Fibroblast of skin of scalp (primary cell): ENCODE measurements around the gene SLC7A10.
A peak's percentile ranks its signal among the peaks of the same experiment; 100 is the strongest.
"Not testable (repeated sequence)": the region's sequence is repeated elsewhere in the genome, so short reads cannot be mapped to it uniquely, and the experiment has no call there.

ENCODE experiments used
- DNase-seq: peaks from one replicate; pipeline ENCODE4 v3.0.0-alpha.2; 2013

Gene SLC7A10

GRCh38 chr19:33215438-33216197, 10.0 kb downstream of the SLC7A10 start:
- no peak for DNase-seq

- peak; percentile 26 for DNase-seq
Measured at GRCh38 chr19:33214596-33214995, 11.1 kb downstream of the SLC7A10 start.

- DNase-seq, result no peak
Measured at GRCh38 chr19:33212436-33213172, 13.0 kb downstream of the SLC7A10 start.

- no peak for DNase-seq
Measured at GRCh38 chr19:33211794-33212435, 13.7 kb downstream of the SLC7A10 start.

- no peak for DNase-seq
Measured at GRCh38 chr19:33210266-33210940, 15.2 kb downstream of the SLC7A10 start.

- not testable (repeated sequence) for DNase-seq
Measured at GRCh38 chr19:33209850-33210230, 15.8 kb downstream of the SLC7A10 start.

GRCh38 chr19:33208904-33209849, 16.5 kb downstream of the SLC7A10 start:
- no peak for DNase-seq

GRCh38 chr19:33208371-33208895, 17.2 kb downstream of the SLC7A10 start:
- no peak for DNase-seq

GRCh38 chr19:33207903-33208302, 17.7 kb downstream of the SLC7A10 start:
- DNase-seq, result no peak

- DNase-seq, result no peak
Measured at GRCh38 chr19:33207040-33207620, 18.5 kb downstream of the SLC7A10 start.

GRCh38 chr19:33206261-33207039, 19.2 kb downstream of the SLC7A10 start:
- DNase-seq, result no peak

- no peak for DNase-seq
Measured at GRCh38 chr19:33205531-33206260, 20.0 kb downstream of the SLC7A10 start.

- DNase-seq, result no peak
Measured at GRCh38 chr19:33205110-33205509, 20.5 kb downstream of the SLC7A10 start.

- DNase-seq, result no peak
Measured at GRCh38 chr19:33204136-33204973, 21.3 kb downstream of the SLC7A10 start.

GRCh38 chr19:33203529-33203928, 22.1 kb downstream of the SLC7A10 start:
- no peak for DNase-seq

- no peak for DNase-seq
Measured at GRCh38 chr19:33202546-33203507, 22.8 kb downstream of the SLC7A10 start.

- DNase-seq, result no peak
Measured at GRCh38 chr19:33201886-33202545, 23.6 kb downstream of the SLC7A10 start.
